Peyer's patch (tissue), 4 donors: ENCODE data around the gene NLRP5.

Experiments used
- CTCF ChIP-seq, 6 experiments: fragments of 450-650 bp in 4 of 6; fragments of 200-600 bp in 2 of 6; sonication (generic) in 1 of 6; IDR thresholded peaks; one replicate each; pipeline ENCODE4 v1.5.1; 2017 to 2019; ENCODE audit warnings: antibody characterized with exemption in 6 of 6, mild to moderate bottlenecking in 3 of 6, moderate library complexity in 1 of 6
- POLR2A ChIP-seq, 2 donors: fragments of 450-650 bp; IDR thresholded peaks; one replicate each; pipeline ENCODE4 v1.5.1; 2017; ENCODE audit warnings: antibody characterized with exemption in 2 of 2, mild to moderate bottlenecking in 2 of 2, moderate library complexity in 2 of 2

- no peak for TF ChIP-seq CTCF (IDR thresholded peaks at IDR 0.05)
- no peak for TF ChIP-seq POLR2A (IDR thresholded peaks at IDR 0.05)
Measured at GRCh38 chr19:56101746-56102535, 115.4 kb downstream of the NLRP5 start.
